Measurements from ENCODE around the gene KRT6A.

The KRT6A gene

DNA sequence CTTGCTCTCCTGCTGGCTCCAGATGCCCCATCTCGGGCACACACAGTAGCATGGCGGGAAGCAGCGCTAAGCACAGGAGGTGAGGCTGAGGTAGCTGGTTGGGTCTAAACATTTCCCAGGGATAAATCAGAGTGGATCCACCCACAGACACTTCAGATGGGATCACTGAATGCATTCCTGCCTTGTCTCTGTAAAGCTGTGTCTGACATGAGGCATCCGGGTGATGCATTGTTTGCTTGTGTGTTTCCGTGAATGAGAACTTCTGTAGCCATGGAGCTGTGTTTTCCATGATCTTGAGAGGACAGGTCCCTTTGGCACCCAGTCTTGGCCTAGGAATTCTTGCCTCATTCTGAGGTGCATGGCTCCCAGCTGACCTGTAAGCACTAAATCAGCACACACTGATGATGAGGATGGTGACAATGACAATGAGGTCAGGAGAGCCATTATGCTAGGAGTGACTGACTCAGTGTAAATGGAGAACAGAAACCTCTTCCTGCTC, 52.2 kb downstream of the KRT6A start:
- TF ChIP-seq, protein P1, sequence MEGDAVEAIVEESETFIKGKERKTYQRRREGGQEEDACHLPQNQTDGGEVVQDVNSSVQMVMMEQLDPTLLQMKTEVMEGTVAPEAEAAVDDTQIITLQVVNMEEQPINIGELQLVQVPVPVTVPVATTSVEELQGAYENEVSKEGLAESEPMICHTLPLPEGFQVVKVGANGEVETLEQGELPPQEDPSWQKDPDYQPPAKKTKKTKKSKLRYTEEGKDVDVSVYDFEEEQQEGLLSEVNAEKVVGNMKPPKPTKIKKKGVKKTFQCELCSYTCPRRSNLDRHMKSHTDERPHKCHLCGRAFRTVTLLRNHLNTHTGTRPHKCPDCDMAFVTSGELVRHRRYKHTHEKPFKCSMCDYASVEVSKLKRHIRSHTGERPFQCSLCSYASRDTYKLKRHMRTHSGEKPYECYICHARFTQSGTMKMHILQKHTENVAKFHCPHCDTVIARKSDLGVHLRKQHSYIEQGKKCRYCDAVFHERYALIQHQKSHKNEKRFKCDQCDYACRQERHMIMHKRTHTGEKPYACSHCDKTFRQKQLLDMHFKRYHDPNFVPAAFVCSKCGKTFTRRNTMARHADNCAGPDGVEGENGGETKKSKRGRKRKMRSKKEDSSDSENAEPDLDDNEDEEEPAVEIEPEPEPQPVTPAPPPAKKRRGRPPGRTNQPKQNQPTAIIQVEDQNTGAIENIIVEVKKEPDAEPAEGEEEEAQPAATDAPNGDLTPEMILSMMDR (IDR thresholded peaks at IDR 0.05) = no peak
- H3K27ac ChIP-seq = no peak overlapping the region
- H3K4me3 ChIP-seq = no peak overlapping the region
- DNase-seq (ENCODE audit: low spot score) = no peak

DNA sequence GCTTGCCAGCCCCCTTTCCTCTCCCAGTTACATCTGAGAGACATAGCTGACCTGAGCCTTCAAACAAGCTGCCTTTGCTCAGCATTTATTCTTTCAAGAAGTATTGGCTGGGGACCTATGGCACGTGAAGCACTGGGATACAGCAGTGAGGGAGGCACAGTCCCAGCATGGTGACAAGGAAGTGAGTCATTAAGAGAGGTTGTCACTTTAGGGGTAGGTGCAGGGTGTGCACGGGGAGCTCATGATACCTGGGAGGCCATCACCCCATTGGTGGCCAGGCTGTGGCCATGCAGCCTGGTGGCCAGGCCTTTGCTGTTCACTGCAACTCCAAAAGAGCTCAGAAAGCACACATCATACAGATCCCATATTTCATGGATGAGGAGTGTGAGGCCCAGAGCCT, 53.2 kb downstream of the KRT6A start:
- TF ChIP-seq, protein P1 (IDR thresholded peaks at IDR 0.05) = no peak
- no peak overlapping the region for H3K27ac ChIP-seq
- DNase-seq (ENCODE audit: low spot score) = no peak
- H3K4me3 ChIP-seq = no peak overlapping the region

DNA sequence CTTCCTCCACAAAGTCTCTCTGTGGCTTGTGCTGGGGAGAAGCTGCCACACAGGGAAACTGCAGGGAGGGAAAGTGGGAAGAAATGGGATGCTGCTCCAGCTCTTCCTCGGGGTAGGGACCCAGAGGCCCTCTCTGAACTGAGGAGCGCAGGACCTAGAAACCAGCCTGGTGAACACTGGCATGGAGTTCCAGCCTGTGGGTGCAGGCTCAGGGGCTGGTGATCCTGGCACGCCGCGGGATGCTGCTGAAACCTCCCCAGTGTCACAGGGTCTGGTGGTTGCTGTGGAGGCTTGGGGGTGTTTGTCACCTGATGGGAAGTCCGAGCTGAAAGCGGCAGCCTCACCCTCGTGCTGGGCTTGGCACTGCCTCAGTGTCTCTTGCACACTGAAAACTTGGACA, 53.6 kb downstream of the KRT6A start:
- TF ChIP-seq, protein P1 (IDR thresholded peaks at IDR 0.05) = no peak
- Histone ChIP-seq H3K27ac (no peak overlapping the region), H3K4me3 (no peak overlapping the region)
- no peak for DNase-seq (ENCODE audit: low spot score)

DNA sequence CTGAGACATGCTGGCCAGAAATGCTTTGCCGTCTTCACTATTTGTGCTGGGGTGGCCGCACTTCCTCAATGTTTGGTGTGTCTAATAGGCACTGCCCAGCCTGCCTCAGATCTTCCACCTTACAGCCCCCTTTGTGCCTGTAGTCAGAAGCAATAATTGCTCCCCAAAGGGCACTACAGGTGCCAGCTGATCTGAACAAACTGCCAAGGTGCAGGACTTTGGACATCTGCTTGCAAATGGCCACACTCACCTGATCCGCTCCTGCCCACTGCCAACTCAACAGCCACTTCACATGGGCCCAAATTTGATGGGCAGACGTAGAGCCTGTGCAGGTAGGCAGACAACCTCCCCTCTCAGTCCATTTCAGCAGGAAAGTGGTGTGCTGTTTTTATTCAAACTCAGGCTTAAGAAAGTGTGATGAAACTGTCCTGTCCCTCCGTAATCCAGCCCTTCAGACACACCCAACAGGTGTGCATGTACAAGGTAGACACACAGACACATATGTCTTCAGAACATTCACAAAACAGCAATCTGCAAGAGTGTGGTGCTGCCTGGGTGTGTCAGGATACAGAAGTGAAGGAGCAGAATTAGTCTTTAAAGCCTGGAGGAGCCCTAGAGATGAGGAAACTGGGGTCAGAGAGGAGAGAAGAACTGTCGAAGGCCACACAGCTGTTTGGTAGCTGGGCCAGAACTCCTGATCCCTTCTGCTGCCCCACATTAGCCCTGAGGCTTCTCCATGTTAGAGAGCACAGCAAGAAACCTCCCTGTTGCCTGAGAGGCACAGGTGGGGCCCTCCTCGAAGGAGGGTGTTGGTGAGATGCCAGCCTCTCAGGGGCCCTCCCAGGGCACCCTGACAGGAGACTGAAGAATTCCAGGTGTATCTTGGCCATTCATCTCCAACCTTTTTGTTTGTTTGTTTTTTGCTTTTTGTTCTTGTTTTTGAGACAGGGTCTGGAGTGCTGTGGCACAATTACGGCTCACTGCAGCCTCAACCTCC, 54.5 kb downstream of the KRT6A start:
- H3K4me3 ChIP-seq = no peak overlapping the region
- TF ChIP-seq, protein P1 (IDR thresholded peaks at IDR 0.05) = no peak
- H3K27ac ChIP-seq = no peak overlapping the region
- no peak for DNase-seq (ENCODE audit: low spot score)

DNA sequence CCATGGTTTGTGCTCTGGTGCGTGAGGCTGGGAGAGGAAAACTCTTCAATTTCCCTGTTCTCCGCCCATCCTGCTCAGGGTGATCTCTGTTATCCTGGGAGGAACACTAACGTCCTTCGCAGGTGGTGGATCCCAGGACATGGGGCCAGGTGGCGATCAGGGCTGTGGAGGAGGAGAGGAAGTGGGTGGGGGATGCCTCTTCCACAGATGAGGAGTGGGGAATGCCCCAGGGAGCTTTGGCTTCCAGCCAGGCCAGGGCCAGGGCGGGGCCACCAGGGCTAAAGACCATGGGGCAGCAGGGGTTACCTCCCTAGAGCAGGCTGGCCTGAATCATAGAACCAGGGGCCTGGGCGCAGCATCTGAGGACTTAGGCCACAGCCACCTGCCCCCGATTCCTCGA, 55.5 kb downstream of the KRT6A start:
- H3K4me3 ChIP-seq = no peak overlapping the region
- no peak for DNase-seq (ENCODE audit: low spot score)
- TF ChIP-seq, protein P1 (IDR thresholded peaks at IDR 0.05) = no peak
- H3K27ac ChIP-seq = no peak overlapping the region
